AG04450 (cell line): ENCODE measurements around the gene GFAP. TPM values are rescaled to one million over a fixed set of nuclear protein-coding genes. Genes with fewer than 3 reads are reported as not detected.

Experiments used
- CTCF ChIA-PET: fragments of 300-600, 350-600 bp; formaldehyde crosslinking; extraction: SDS; loops from one replicate; lab custom pipeline; 2022; ENCODE audit warnings: antibody characterized with exemption, inconsistent platforms; lab: Charles Lee
- POLR2A ChIA-PET: fragments of 350-600 bp; formaldehyde crosslinking; extraction: SDS; loops from one replicate; lab custom pipeline; 2021; ENCODE audit warnings: antibody characterized with exemption, inconsistent platforms; lab: Yijun Ruan, JAX
- DNase-seq: peaks from one replicate; pipeline ENCODE4 v3.0.0-alpha.2; 2011; ENCODE audit warnings: low read depth, low spot score
- H3K27ac ChIP-seq: one replicate; pipeline ENCODE4 v1.5.1; 2012; ENCODE audit warnings: low read depth, low read length, control low read depth
- H3K27me3 ChIP-seq: one replicate; pipeline ENCODE4 v1.6.0; 2012; ENCODE audit warnings: low read length; ENCODE audit not compliant: control insufficient read depth, insufficient read depth
- H3K4me3 ChIP-seq: 2 replicates; pipeline ENCODE4 v1.5.1; 2011; ENCODE audit warnings: mild to moderate bottlenecking, low read depth, low read length, control low read depth
- H3K9me3 ChIP-seq: 2 replicates; pipeline ENCODE4 v1.5.1; 2012; ENCODE audit warnings: low read length; ENCODE audit not compliant: control insufficient read depth, insufficient read depth
- CTCF ChIP-seq: IDR thresholded peaks from 2 replicates; pipeline ENCODE4 v1.5.1; 2011; ENCODE audit warnings: low read depth, low read length, control low read depth, inconsistent platforms
- polyA plus RNA-seq: library from polyadenylated mRNA; depleted of rRNA; stranded (reverse); fragments of >200 nt; gene quantifications from 2 replicates; pipeline ENCODE4 v1.2.3, GENCODE V29; 2011

Gene GFAP
- polyA plus RNA-seq, 1 experiment, result 0.40 TPM

- peak overlapping the region; percentile 43 for H3K27ac ChIP-seq
- TF ChIP-seq CTCF, result no peak
- no peaks in the 10 kb centered on the region for H3K27me3 ChIP-seq
- ChIA-PET CTCF (interaction anchor here (1.0 to 8.0 kb wide), 8 partner anchors 9 to 233 kb away, joined by 3 to 50 read pairs (median 6); partner anchors contain the start of gene ACBD4), POLR2A (no interaction called here)
- H3K4me3 ChIP-seq, result no peak overlapping the region
- H3K9me3 ChIP-seq, result peaks cover 3% of the 10 kb centered on the region; the same call in 1 of the 2 replicates
- no peak for DNase-seq
These were observed 13.1 kb downstream of the GFAP start for GRCh38 chr17:44902135-44902760.

GRCh38 chr17:44901411-44901921, 13.8 kb downstream of the GFAP start:
- Histone ChIP-seq H3K9me3 (peaks cover 3% of the 10 kb centered on the region; the same call in 1 of the 2 replicates), H3K27ac (peak overlapping the region; percentile 43), H3K27me3 (no peaks in the 10 kb centered on the region), H3K4me3 (peak overlapping the region; percentile 5; the same call in 1 of the 2 replicates)
- POLR2A ChIA-PET, result interaction anchor here (0.6 to 1.0 kb wide), 2 partner anchors 49 to 247 kb away, joined by 4 to 12 read pairs; partner anchors contain the start of gene HEXIM1
- peak; percentile 56 for DNase-seq
- peak; percentile 21; the same call in 1 of the 2 replicates for TF ChIP-seq CTCF
- CTCF ChIA-PET, result interaction anchor here (1.1 to 8.0 kb wide), 6 partner anchors 9 to 198 kb away, joined by 3 to 50 read pairs (median 4); no protein-coding TSS in a partner anchor

- no peak overlapping the region for H3K27ac ChIP-seq
- H3K9me3 ChIP-seq, result peaks cover 3% of the 10 kb centered on the region; the same call in 1 of the 2 replicates
- no peak for TF ChIP-seq CTCF
- no peak overlapping the region for H3K4me3 ChIP-seq
- CTCF ChIA-PET, result interaction anchor here (1.2 to 8.0 kb wide), 4 partner anchors 10 to 121 kb away, joined by 3 to 50 read pairs (median 11); no protein-coding TSS in a partner anchor
- POLR2A ChIA-PET, result interaction anchor here (1.0 kb wide), 1 partner anchor 248 kb away, joined by 12 read pairs; the partner anchor contains the start of gene HEXIM1
- no peaks in the 10 kb centered on the region for H3K27me3 ChIP-seq
- peak; percentile 27 for DNase-seq
These were observed 14.4 kb downstream of the GFAP start for GRCh38 chr17:44900894-44901293.

- CTCF ChIA-PET, result interaction anchor here (1.0 to 8.0 kb wide), 6 partner anchors 11 to 236 kb away, joined by 3 to 50 read pairs (median 10); partner anchors contain the start of gene ACBD4
- DNase-seq, result peak; percentile 74
These were observed 16.1 kb downstream of the GFAP start, which contains the start of gene EFTUD2 for GRCh38 chr17:44899074-44899782. Gene EFTUD2, minus strand, starts transcription at chr17:44899445. Its CDS starts 4,924 bp downstream, at chr17:44894521.

More at GRCh38 chr17:44899074-44899782, 16.1 kb downstream of the GFAP start, which contains the start of gene EFTUD2:
- Histone ChIP-seq H3K27me3 (no peaks in the 10 kb centered on the region), H3K27ac (peak within 1 kb of the TSS; percentile 94), H3K9me3 (peaks cover 3% of the 10 kb centered on the region; the same call in 1 of the 2 replicates), H3K4me3 (peak within 1 kb of the TSS; percentile 98)
- no peak for TF ChIP-seq CTCF
- POLR2A ChIA-PET, result interaction anchor here (0.6 to 1.7 kb wide), 4 partner anchors 11 to 249 kb away, joined by 3 to 9 read pairs (median 4); partner anchors contain the start of genes HEXIM1 and NMT1
